ENCODE data around the gene SOWAHD.
"Not testable (repeated sequence)": the region's sequence is repeated elsewhere in the genome, so short reads cannot be mapped to it uniquely, and the experiment has no call there.

SOWAHD gene

DNA sequence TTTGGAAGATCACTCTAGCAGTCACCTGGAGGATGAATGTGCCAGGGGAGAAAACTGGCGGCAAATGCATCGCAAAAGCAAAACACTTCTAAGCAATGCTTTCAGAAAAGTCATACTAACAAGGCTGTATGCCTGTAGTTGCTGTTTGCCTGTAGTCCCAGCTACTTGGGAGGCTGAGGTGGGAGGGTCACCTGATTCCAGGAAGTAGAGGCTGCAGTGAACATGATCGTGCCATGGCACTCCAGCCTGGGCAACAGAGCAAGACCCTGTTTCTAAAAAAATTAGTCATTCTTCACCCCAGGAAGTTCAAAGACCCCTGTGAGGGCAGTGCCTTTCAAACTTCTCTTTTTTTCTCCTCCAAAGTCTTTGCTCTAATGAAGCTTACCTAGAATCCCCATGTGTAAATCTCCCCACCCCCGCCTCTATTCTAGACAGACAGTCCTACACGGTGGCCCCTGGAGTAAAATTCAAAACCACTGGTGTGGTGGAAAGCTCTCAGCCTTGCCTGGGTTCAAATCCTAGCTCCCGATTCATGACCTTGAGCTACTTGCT, 5.5 kb downstream of the SOWAHD start:
- in situ Hi-C loops (cut with MboI; ENCODE audit: low sequenced_read_pairs, unreplicated experiment) = no loop called here
- TF ChIP-seq, protein P1, sequence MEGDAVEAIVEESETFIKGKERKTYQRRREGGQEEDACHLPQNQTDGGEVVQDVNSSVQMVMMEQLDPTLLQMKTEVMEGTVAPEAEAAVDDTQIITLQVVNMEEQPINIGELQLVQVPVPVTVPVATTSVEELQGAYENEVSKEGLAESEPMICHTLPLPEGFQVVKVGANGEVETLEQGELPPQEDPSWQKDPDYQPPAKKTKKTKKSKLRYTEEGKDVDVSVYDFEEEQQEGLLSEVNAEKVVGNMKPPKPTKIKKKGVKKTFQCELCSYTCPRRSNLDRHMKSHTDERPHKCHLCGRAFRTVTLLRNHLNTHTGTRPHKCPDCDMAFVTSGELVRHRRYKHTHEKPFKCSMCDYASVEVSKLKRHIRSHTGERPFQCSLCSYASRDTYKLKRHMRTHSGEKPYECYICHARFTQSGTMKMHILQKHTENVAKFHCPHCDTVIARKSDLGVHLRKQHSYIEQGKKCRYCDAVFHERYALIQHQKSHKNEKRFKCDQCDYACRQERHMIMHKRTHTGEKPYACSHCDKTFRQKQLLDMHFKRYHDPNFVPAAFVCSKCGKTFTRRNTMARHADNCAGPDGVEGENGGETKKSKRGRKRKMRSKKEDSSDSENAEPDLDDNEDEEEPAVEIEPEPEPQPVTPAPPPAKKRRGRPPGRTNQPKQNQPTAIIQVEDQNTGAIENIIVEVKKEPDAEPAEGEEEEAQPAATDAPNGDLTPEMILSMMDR (IDR thresholded peaks at IDR 0.05; ENCODE audit: borderline replicate concordance, control extremely low read depth, extremely low read depth, insufficient read depth, missing control alignments) = no peak
- peak; percentile 27 for DNase-seq (ENCODE audit: low spot score)

DNA sequence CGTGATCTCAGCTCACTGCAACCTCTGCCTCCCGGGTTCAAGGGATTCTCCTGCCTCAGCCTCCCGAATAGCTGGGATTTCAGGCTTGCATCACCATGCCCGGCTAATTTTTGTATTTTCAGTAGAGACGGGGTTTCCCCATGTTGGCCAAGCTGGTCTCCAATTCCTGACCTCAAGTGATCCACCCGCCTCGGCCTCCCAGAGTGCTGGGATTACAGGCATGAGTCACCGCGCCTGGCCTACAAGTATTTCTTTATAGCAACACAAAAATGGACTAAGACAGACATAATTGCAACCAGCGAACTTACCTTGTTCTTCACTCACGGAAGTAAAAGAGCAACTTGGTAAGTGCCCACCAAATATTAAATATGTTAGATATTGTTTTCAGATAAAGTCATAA, 10.0 kb downstream of the SOWAHD start:
- in situ Hi-C loops (cut with MboI; ENCODE audit: low sequenced_read_pairs, unreplicated experiment) = not testable (repeated sequence)

DNA sequence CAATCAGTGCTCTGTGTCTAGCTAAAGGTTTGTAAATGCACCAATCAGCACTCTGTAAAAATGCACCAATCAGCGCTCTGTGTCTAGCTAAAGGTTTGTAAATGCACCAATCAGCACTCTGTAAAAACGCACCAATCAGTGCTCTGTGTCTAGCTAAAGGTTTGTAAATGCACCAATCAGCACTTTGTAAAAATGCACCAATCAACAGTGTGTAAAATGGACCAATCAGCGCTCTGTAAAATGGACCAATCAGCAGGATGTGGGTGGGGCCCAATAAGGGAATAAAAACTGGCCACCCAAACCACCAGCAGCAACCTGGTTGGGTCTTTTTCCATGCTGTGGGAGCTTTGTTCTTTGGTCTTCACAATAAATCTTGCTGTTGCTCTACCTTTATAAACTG, 11.0 kb downstream of the SOWAHD start:
- DNase-seq (ENCODE audit: low spot score); in situ Hi-C loops (cut with MboI; ENCODE audit: low sequenced_read_pairs, unreplicated experiment): not testable (repeated sequence)

More for the DNA sequence above, 10.0 kb downstream of the SOWAHD start:
- not testable (repeated sequence) for DNase-seq (ENCODE audit: low spot score)

DNA sequence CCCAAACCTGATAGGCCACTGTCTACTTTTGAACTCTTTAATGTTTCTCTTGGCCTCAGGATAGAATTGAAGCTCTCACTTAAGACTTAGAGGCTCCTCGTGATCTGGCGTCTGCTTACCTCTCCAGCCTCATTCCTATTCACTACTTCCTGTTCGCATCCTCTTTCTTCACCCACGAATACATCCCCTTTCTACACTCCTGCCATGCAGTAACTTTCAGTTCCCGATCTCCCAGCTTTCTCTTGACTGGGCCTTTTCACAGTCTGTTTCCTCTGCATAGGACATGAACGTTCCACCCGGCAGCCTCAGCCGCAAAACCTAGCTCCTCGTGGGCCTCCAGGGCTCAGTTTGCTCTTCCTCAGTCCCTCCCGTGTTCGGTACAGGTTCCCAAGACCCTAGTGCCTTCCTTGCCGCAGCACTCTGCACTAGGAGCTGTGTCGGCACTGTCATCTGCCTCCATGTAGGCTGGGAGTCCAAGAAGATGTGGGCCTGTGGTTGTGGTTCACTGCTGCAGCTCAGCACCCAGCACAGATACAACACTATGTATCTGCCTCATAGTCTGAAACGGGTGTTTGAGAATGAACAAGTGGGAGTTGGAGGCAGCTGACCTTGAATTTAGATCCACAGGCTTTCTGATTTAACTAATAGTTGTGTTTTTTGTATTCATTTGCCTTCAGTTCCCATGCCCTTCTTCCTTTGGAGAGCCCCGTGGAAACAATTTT, 17.3 kb downstream of the SOWAHD start:
- in situ Hi-C loops (cut with MboI; ENCODE audit: low sequenced_read_pairs, unreplicated experiment) = loop anchor here (25.0 kb wide), 1 partner anchor 362 kb away; no protein-coding TSS in a partner anchor
- peak; percentile 37 for DNase-seq (ENCODE audit: low spot score)
- TF ChIP-seq, protein P1 (IDR thresholded peaks at IDR 0.05; ENCODE audit: borderline replicate concordance, control extremely low read depth, extremely low read depth, insufficient read depth, missing control alignments) = no peak

DNA sequence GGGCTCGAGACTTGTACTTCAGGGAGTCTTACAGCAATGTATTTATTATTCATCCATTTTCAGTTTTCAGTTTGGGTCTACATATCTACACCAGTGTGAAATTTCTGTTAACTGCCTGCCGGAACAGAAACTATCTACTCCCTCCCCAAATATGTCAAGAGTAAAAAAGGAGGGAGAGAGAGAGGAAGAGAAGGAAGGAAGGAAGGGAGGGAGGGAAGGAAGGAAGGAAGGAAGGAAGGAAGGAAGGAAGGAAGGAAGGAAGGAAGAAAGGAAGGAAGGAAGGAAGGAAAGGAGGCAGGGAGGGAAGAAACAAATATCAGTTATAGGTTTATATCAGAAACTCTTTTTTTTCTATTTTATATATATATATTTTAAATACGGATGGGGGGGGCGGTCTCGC, 20.4 kb downstream of the SOWAHD start:
- in situ Hi-C loops (cut with MboI; ENCODE audit: low sequenced_read_pairs, unreplicated experiment) = loop anchor here (25.0 kb wide), 1 partner anchor 358 kb away; no protein-coding TSS in a partner anchor
- TF ChIP-seq, protein P1 (IDR thresholded peaks at IDR 0.05; ENCODE audit: borderline replicate concordance, control extremely low read depth, extremely low read depth, insufficient read depth, missing control alignments) = no peak
- no peak for DNase-seq (ENCODE audit: low spot score)

DNA sequence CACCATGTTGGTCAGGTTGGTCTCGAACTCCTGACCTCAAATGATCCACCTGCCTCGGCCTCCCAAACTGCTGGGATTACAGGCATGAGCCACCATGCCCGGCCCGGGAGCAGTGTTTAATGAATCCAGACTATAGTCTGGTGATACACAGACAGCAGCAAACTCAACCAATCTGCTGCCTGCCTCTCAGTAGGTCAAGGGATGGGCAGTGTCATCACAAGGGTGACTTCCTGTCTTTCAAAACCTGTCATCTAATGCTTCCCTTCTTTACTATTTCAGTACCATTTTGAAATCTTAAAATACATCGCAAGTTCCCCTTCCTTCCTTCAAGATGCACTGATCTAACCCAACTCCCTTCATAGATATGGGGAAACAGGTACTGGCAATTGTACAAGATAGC, 24.6 kb downstream of the SOWAHD start:
- TF ChIP-seq, protein P1 (IDR thresholded peaks at IDR 0.05; ENCODE audit: borderline replicate concordance, control extremely low read depth, extremely low read depth, insufficient read depth, missing control alignments) = no peak
- in situ Hi-C loops (cut with MboI; ENCODE audit: low sequenced_read_pairs, unreplicated experiment) = loop anchor here (10.0 to 25.0 kb wide), 2 partner anchors 268 to 354 kb away; no protein-coding TSS in a partner anchor
- no peak for DNase-seq (ENCODE audit: low spot score)

DNA sequence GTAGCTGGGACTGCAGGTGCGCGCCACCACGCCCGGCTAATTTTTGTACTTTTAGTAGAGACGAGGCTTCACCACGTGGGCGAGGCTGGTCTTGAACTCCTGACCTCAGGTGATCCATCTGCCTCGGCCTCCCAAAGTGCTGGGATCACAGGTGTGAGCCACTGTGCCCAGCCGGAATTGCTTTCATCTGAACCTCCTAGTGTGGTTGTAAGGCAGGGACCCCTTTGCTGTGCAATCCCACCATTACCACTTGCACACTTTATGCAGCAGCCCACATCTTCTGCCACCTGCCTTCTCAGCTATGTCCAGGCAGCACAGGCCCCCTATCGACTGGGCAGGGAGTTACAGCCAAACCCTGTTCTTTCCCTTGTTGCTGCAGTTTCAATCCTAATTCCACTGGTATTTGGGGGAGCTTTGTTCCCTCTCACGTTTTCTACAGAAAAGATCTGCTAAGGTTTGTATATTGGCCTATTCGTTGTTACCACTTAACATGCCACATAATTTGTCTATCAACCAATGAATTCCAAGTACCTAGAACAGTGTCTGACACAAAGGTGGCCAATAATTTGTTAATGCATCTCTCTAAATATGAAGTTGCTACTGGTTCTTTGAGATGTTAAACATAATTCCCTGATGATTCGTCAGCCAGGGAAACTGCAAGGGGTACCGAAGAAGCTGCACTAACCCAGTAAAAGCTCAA, 26.5 kb downstream of the SOWAHD start:
- in situ Hi-C loops (cut with MboI; ENCODE audit: low sequenced_read_pairs, unreplicated experiment) = loop anchor here (10.0 to 25.0 kb wide), 2 partner anchors 270 to 352 kb away; no protein-coding TSS in a partner anchor
- TF ChIP-seq, protein P1 (IDR thresholded peaks at IDR 0.05; ENCODE audit: borderline replicate concordance, control extremely low read depth, extremely low read depth, insufficient read depth, missing control alignments) = peak; percentile 57
- peak; percentile 44 for DNase-seq (ENCODE audit: low spot score)

Data from GM13976 (cell line).